Glutamatergic neuron (in vitro differentiated cells): ENCODE data around the gene PROC. TPM values are rescaled to one million over a fixed set of nuclear protein-coding genes. Genes with fewer than 3 reads are reported as not detected.
A peak's percentile ranks its signal among the peaks of the same experiment; 100 is the strongest.

Source experiments
- DNase-seq: peaks from one replicate; pipeline ENCODE4 v3.0.0; 2022
- H3K27ac Mint-ChIP-seq: one replicate; pipeline ENCODE4 v1.8.0; 2020; ENCODE audit warnings: mild to moderate bottlenecking, mixed read lengths, inconsistent platforms; ENCODE audit not compliant: unreplicated experiment
- H3K27me3 Mint-ChIP-seq: one replicate; pipeline ENCODE4 v1.8.0; 2020; ENCODE audit warnings: mild to moderate bottlenecking, moderate library complexity, mixed read lengths, inconsistent platforms; ENCODE audit not compliant: unreplicated experiment
- H3K36me3 Mint-ChIP-seq: one replicate; pipeline ENCODE4 v1.8.0; 2020; ENCODE audit warnings: mild to moderate bottlenecking, mixed read lengths, inconsistent platforms; ENCODE audit not compliant: unreplicated experiment
- H3K4me1 Mint-ChIP-seq: one replicate; pipeline ENCODE4 v1.8.0; 2020; ENCODE audit warnings: mild to moderate bottlenecking, low read depth, mixed read lengths, inconsistent platforms; ENCODE audit not compliant: unreplicated experiment
- H3K4me3 Mint-ChIP-seq: one replicate; pipeline ENCODE4 v1.8.0; 2020; ENCODE audit warnings: mild to moderate bottlenecking, mixed read lengths, inconsistent platforms; ENCODE audit not compliant: unreplicated experiment
- H3K9me3 Mint-ChIP-seq: one replicate; pipeline ENCODE4 v1.8.0; 2020; ENCODE audit warnings: mild to moderate bottlenecking, moderate library complexity, mixed read lengths, inconsistent platforms; ENCODE audit not compliant: unreplicated experiment
- CTCF ChIP-seq: fragments of 200-600 bp; sonication (generic); IDR thresholded peaks from one replicate; pipeline ENCODE4 v1.5.0; 2021; ENCODE audit not compliant: partially characterized antibody, unreplicated experiment
- total RNA-seq: library from RNA; stranded (reverse); fragmentation: NEBNext Ultra II Directional; extraction: Animal tissue kit (Norgen Biotek cat#: 25700); gene quantifications from one replicate; pipeline ENCODE4 v1.2.1, GENCODE V29; 2021; ENCODE audit not compliant: unreplicated experiment

PROC gene
- total RNA-seq, 1 donor from 2014 or later = not detected

DNA sequence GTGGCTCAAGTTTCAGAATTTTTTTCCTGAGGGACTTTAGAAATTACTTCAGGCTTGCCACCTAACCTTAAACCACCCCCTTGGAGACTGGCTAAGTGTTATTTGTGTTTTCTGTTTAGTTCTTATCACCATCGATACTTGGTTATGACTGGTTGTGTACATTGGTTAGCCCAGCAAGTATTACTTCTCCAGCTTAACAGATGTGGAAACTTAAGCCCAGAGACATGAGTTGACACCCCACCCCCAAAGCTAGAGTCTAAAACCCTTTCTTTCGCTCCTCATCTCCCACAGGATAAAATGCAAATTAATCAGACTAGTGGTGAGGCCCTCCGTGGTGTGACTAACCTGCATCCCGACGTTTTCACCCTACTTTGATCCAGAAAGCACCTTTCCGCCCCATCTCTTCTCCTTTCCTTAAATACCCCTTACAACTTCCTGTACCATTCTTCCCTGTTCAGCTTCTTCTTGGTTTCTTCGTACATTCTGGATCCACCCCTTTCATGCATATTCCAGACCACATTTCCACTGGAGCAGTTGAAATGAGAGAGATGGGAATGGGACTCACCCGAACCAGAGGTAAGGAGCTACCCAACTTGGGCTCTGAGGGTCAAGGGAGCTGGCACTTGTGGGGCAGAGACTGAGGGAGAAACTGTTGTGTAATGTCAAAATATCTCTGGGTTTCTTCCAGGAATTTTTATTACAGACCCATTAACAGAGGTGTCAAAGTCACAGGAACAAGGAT lies 29.6 kb upstream of the PROC start:
- Mint-ChIP-seq H3K36me3 (no peaks in the 10 kb centered on the region), H3K4me1 (peaks cover 10% of the 10 kb centered on the region), H3K4me3 (peak overlapping the region; percentile 76), H3K9me3 (peaks cover 11% of the 10 kb centered on the region), H3K27ac (peak overlapping the region; percentile 78), H3K27me3 (peaks cover 6% of the 10 kb centered on the region)
- TF ChIP-seq CTCF = no peak
- DNase-seq = no peak

DNA sequence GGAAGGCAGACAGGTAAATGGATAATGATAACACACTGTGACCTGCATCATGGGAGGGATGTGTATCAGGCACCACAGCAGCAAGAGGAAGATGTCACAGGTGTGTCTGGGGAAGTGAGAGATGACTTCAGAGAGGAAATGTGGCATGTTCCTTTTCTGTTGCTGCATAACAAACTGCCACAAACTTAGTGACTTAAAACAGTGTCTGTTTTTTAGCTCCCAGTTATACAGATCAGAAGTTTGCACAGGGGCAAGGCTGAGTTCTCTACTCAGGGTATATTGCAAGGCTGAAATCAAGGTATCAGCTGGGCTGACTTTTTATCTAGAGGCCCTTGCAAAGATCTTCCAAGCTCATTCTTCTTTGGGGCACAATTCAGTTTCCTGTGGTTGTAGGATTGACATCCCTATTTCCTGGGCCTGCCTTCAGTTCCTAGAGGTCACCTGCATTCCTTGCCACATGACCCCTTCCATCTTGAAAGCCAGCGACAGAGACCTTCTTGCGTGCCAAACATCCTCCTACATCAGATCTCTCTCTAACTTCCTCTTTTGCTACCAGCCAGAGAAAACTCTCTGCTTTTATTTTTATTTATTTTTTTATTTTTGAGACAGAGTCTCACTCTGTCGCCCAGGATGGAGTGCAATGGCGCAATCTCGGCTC lies 28.3 kb upstream of the PROC start:
- no peak for TF ChIP-seq CTCF
- Mint-ChIP-seq H3K36me3 (peaks cover 6% of the 10 kb centered on the region), H3K9me3 (peaks cover 11% of the 10 kb centered on the region), H3K27me3 (peaks cover 8% of the 10 kb centered on the region), H3K4me1 (peaks cover 10% of the 10 kb centered on the region), H3K27ac (no peak overlapping the region), H3K4me3 (no peak overlapping the region)
- DNase-seq = no peak

DNA sequence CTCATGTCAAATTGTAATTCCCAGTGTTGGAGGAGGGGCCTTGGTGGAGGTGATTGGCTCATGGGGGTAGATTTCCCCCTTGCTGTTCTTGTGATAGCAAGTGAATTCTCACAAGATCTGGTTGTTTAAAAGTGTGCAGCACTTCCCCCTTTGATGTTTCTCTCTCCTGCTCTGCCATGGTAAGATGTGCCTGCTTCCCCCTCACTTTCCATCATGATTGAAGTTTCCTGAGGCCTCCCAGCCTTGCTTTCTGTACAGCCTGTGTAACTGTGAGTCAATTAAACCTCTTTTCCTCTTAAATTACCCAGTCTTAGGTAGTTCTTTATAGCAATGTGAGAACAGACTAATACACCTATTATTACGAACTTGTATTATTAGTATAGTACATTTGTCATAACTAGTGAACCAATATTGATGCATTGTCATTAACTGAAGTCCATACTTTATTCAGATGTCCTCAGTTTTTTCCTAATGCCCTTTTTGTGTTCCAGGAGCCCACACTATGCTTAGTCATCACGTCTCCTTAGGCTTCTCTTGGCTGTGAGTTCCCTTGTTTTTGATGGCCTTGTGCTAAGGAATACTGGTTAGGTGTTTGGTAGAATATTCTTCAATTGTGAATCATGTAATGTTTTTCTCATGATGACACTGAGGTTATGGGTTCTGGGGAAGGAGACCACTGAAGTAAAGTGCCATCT lies 25.9 kb upstream of the PROC start:
- Mint-ChIP-seq H3K36me3 (peaks cover 6% of the 10 kb centered on the region), H3K27ac (no peak overlapping the region), H3K4me3 (no peak overlapping the region), H3K27me3 (peaks cover 5% of the 10 kb centered on the region), H3K9me3 (peaks cover 6% of the 10 kb centered on the region), H3K4me1 (peaks cover 3% of the 10 kb centered on the region)
- DNase-seq = no peak
- no peak for TF ChIP-seq CTCF

DNA sequence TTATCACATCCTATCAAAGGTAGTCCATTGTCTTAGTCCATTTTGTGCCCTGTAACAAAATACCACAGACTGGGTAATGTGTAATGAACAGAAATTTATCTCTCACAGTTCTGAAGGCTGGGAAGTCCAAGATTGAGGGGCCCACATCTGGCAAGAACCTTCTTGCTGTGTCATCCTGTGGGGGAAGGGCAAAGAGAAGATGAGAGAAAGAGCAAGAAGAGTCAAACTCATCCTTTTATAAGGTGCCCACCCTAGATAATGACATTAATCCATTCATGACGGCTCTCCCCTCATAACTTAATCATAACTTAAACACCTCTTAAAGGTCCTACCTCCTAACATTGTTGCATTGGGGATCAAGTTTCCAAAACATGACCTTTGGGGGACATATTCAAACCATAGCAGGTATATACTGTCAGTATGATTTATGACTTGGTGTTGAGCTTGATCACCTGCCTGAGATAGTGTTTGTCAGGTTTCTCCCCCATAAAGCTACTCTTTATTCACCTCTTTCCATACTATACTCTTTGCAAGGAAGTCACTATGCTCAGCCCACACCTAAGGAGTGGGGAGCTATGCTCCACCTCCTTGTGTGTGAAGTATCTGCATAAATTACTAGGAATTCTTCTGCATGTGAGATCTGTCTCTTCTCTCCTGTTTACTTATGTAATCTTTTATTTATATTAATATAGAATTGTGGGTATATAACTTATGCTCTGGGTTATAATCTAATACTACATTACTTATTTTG lies 25.2 kb upstream of the PROC start:
- no peak overlapping the region for H3K4me3 Mint-ChIP-seq
- H3K9me3 Mint-ChIP-seq = peaks cover 6% of the 10 kb centered on the region
- H3K27me3 Mint-ChIP-seq = peaks cover 9% of the 10 kb centered on the region
- TF ChIP-seq CTCF = no peak
- H3K36me3 Mint-ChIP-seq = peaks cover 6% of the 10 kb centered on the region
- no peak for DNase-seq
- H3K27ac Mint-ChIP-seq = no peak overlapping the region
- H3K4me1 Mint-ChIP-seq = peaks cover 3% of the 10 kb centered on the region
